HepG2 (cell line): ENCODE results near the gene TSC22D2. TPM values are rescaled to one million over a fixed set of nuclear protein-coding genes. Genes with fewer than 3 reads are reported as not detected.

ENCODE experiments used
- KIAA2018 ChIP-seq: sonication (generic); formaldehyde crosslinking; IDR thresholded peaks from 2 replicates; pipeline ENCODE4 v1.5.0; 2020; ENCODE audit warnings: mild to moderate bottlenecking, missing genetic modification reagents, borderline replicate concordance
- KLF16 ChIP-seq, 2 experiments: sonication (generic) in 1 of 2; formaldehyde crosslinking in 1 of 2; IDR thresholded peaks; 2 replicates each; pipeline versions ENCODE4 v1.6.1 to v1.8.0; 2016 to 2023; ENCODE audit warnings: missing genetic modification reagents in 2 of 2, missing compliant biosample characterization in 1 of 2
- NFYB ChIP-seq: sonication (generic); formaldehyde crosslinking; IDR thresholded peaks from 2 replicates; pipeline ENCODE4 v1.4.0; 2020; ENCODE audit warnings: missing genetic modification reagents
- ZBTB4 ChIP-seq: sonication (generic); formaldehyde crosslinking; IDR thresholded peaks from 2 replicates; pipeline ENCODE4 v1.4.0; 2020; ENCODE audit warnings: missing genetic modification reagents, mild to moderate bottlenecking, borderline replicate concordance
- polyA plus RNA-seq, 8 experiments: library from polyadenylated mRNA; depleted of rRNA in 3 of 8; stranded (reverse) in 7 of 8; unstranded in 1 of 8; fragments of >200 nt; fragmentation: Illumina TruSeq in 4 of 8; extraction: Trizol in 4 of 8; gene quantifications; 2 replicates each; pipeline versions ENCODE4 v1.2.1 to v1.2.3, GENCODE V29; 2011 to 2016; ENCODE audit warnings: low read depth in 4 of 8, missing spikeins in 1 of 8, mixed read lengths in 1 of 8; ENCODE audit not compliant: insufficient read depth in 1 of 8
- total RNA-seq, 5 experiments: library from RNA; depleted of rRNA; stranded (reverse); fragments of >200 nt; fragmentation: Illumina TruSeq; extraction: Trizol; gene quantifications; 2 replicates each; pipeline ENCODE4 v1.2.3, GENCODE V29; 2016; ENCODE audit warnings: low read depth in 1 of 5

The TSC22D2 gene
- total and polyA plus RNA-seq, 2 of the 13 experiments (the other 11 are each of a cell fraction or from before 2014, with no cell fraction given): 4.6 to 8.2 TPM

DNA sequence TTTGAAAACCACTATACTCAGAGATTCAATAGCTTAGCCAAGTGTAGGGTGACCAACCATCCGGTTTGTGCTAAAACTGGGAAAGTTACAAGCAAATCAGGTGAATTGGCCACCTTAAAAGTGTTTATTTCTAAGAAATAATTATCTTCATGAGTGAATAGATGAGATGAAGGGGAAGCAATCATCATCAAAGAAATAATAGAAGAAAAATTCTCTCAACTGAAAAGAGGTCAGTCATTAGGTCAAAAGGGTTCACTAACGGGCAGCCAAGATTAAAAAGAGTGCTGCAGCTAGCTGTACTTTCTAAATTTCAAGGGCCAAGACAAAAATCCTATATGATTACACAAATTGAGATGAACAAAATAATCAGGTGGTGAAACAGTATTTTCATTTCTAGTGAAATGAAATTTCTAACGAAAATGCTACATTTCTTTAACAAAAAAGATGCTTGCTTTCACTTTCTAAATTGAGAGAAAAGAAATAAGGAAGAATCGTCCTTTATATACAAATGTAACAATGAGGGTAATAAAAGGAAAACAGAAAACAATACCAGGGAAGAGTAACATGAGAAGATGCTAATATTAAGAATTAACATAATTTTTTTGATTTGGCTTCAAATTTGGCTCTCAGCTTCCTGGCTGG lies 34.7 kb upstream of the TSC22D2 start (continued):
- no peak for TF ChIP-seq KIAA2018 (CRISPR knock-in tag)
- TF ChIP-seq NFYB (CRISPR knock-in tag): no peak
- TF ChIP-seq ZBTB4: no peak
- TF ChIP-seq KLF16 (CRISPR knock-in tag; IDR thresholded peaks at IDR 0.05): no peak
